GM23338 (cell line): ENCODE results near the gene RHBDF2. TPM values are rescaled to one million over a fixed set of nuclear protein-coding genes. Genes with fewer than 3 reads are reported as not detected.

Experiments used
- ATAC-seq: fragments of 200-7000 bp; cut with Tn5 transposase; 3 replicates; pipeline ENCODE4 v1.9.1; 2020
- DNase-seq: peaks from one replicate; pipeline ENCODE4 v3.0.0-alpha.2; 2015; ENCODE audit warnings: low spot score
- H2AFZ ChIP-seq: fragments of 200-600 bp; sonication (generic); 2 replicates; pipeline ENCODE4 v1.8.0; 2016; ENCODE audit warnings: antibody characterized with exemption, mild to moderate bottlenecking, moderate library complexity
- H3F3A ChIP-seq: fragments of 200-600 bp; sonication (generic); replicated peaks from 2 replicates; pipeline ENCODE4 v1.8.0; 2017; ENCODE audit warnings: antibody characterized with exemption, mixed run types, low read depth
- H3K27ac ChIP-seq: fragments of 200-600 bp; sonication (generic); 2 replicates; pipeline ENCODE4 v1.6.1; 2016; ENCODE audit warnings: low read depth
- H3K27me3 ChIP-seq: fragments of 200-600 bp; sonication (generic); 2 replicates; pipeline ENCODE4 v1.8.0; 2016; ENCODE audit warnings: mild to moderate bottlenecking, mixed run types, moderate library complexity; ENCODE audit not compliant: insufficient read depth
- H3K36me3 ChIP-seq: fragments of 200-600 bp; sonication (generic); 2 replicates; pipeline ENCODE4 v1.8.0; 2016; ENCODE audit warnings: mild to moderate bottlenecking; ENCODE audit not compliant: insufficient read depth
- H3K4me1 ChIP-seq: fragments of 200-600 bp; sonication (generic); 2 replicates; pipeline ENCODE4 v1.8.0; 2016; ENCODE audit warnings: mild to moderate bottlenecking, moderate library complexity; ENCODE audit not compliant: insufficient read depth
- H3K4me2 ChIP-seq: fragments of 200-600 bp; sonication (generic); 2 replicates; pipeline ENCODE4 v1.7.1; 2017; ENCODE audit warnings: mixed run types
- H3K4me3 ChIP-seq: fragments of 200-600 bp; sonication (generic); 2 replicates; pipeline ENCODE4 v1.6.1; 2016; ENCODE audit warnings: mixed run types
- H3K79me2 ChIP-seq: fragments of 200-600 bp; sonication (generic); replicated peaks from 2 replicates; pipeline ENCODE4 v1.8.0; 2017; ENCODE audit warnings: mild to moderate bottlenecking; ENCODE audit not compliant: insufficient read depth
- H3K9me2 ChIP-seq: fragments of 200-600 bp; sonication (generic); 2 replicates; pipeline ENCODE4 v1.8.0; 2017; ENCODE audit not compliant: insufficient read depth
- H4K20me1 ChIP-seq: fragments of 200-600 bp; sonication (generic); replicated peaks from 2 replicates; pipeline ENCODE4 v1.8.0; 2017; ENCODE audit warnings: mild to moderate bottlenecking; ENCODE audit not compliant: insufficient read depth
- H3K27ac Mint-ChIP-seq: 2 replicates; pipeline ENCODE4 v1.8.0; 2020; ENCODE audit warnings: inconsistent platforms, mild to moderate bottlenecking, moderate library complexity, mixed read lengths
- H3K27me3 Mint-ChIP-seq: 3 replicates; pipeline ENCODE4 v1.8.0; 2022; ENCODE audit warnings: low read depth, mild to moderate bottlenecking, moderate library complexity, mixed read lengths, inconsistent platforms; ENCODE audit not compliant: insufficient read depth, poor library complexity
- H3K36me3 Mint-ChIP-seq: 3 replicates; pipeline ENCODE4 v1.8.0; 2021; ENCODE audit warnings: low read depth, mild to moderate bottlenecking, inconsistent platforms, moderate library complexity, mixed read lengths
- H3K4me1 Mint-ChIP-seq: 3 replicates; pipeline ENCODE4 v1.8.0; 2020; ENCODE audit warnings: mild to moderate bottlenecking, inconsistent platforms, mixed read lengths
- H3K4me3 Mint-ChIP-seq: 3 replicates; pipeline ENCODE4 v1.8.0; 2021; ENCODE audit warnings: moderate library complexity, mild to moderate bottlenecking, inconsistent platforms, mixed read lengths
- H3K9me3 Mint-ChIP-seq: 3 replicates; pipeline ENCODE4 v1.8.0; 2020; ENCODE audit warnings: moderate library complexity, mild to moderate bottlenecking, inconsistent platforms, mixed read lengths
- CREB1 ChIP-seq: fragments of 250-450 bp; sonication (Bioruptor Pico); IDR thresholded peaks from 2 replicates; pipeline ENCODE4 v1.5.0; 2020; ENCODE audit warnings: low read depth, mild to moderate bottlenecking, moderate library complexity
- EZH2 ChIP-seq: fragments of 200-600 bp; sonication (generic); IDR thresholded peaks from one replicate; pipeline ENCODE4 v1.8.0; 2017; ENCODE audit warnings: antibody characterized with exemption, mild to moderate bottlenecking, low read depth; ENCODE audit not compliant: unreplicated experiment
- EZH2phosphoT487 ChIP-seq: fragments of 200-600 bp; sonication (generic); IDR thresholded peaks from one replicate; pipeline ENCODE4 v1.8.1; 2018; ENCODE audit warnings: antibody characterized with exemption; ENCODE audit not compliant: unreplicated experiment
- JUNB ChIP-seq: IDR thresholded peaks from one replicate; pipeline ENCODE4 v1.6.1; 2016; ENCODE audit warnings: antibody characterized with exemption; ENCODE audit not compliant: unreplicated experiment
- NANOG ChIP-seq: IDR thresholded peaks from 2 replicates; pipeline ENCODE4 v1.6.1; 2016; ENCODE audit warnings: antibody characterized with exemption, borderline replicate concordance
- POLR2AphosphoS5 ChIP-seq: IDR thresholded peaks from 2 replicates; pipeline ENCODE4 v1.6.1; 2016; ENCODE audit warnings: antibody characterized with exemption, low read depth
- STAT1 ChIP-seq: IDR thresholded peaks from one replicate; pipeline ENCODE4 v1.6.1; 2016; ENCODE audit warnings: antibody characterized with exemption; ENCODE audit not compliant: unreplicated experiment
- ZNF114 ChIP-seq: fragments of 250-450 bp; sonication (Bioruptor Pico); IDR thresholded peaks from 2 replicates; pipeline ENCODE4 v1.5.0; 2020; ENCODE audit warnings: mild to moderate bottlenecking, moderate library complexity
- ZNF331 ChIP-seq: fragments of 250-450 bp; sonication (Bioruptor Pico); IDR thresholded peaks from 2 replicates; pipeline ENCODE4 v1.5.0; 2020; ENCODE audit warnings: low read depth, mild to moderate bottlenecking, moderate library complexity
- polyA plus RNA-seq: library from polyadenylated mRNA; unstranded; fragments of >200 nt; fragmentation: Nextera tagmentation; extraction: Ambion mirVana; gene quantifications from 2 replicates; pipeline ENCODE4 v1.2.1, GENCODE V29; 2016
- total RNA-seq: library from RNA; depleted of rRNA; stranded (reverse); fragments of >200 nt; shearing (Covaris generic); gene quantifications from 2 replicates; pipeline ENCODE4 v1.2.3, GENCODE V29; 2014
- TF ChIP-seq, protein P1 (sequence below): IDR thresholded peaks from 2 replicates; pipeline ENCODE4 v1.6.1; 2016; ENCODE audit warnings: antibody characterized with exemption
- TF ChIP-seq, protein P2 (sequence below), 2 experiments: fragments of 200-600 bp in 1 of 2; sonication (generic) in 1 of 2; conservative IDR thresholded peaks; 2 replicates each; pipeline versions ENCODE4 v1.5.1 to v1.6.1; 2016 to 2017; ENCODE audit warnings: antibody characterized with exemption in 2 of 2, low read depth in 2 of 2, mild to moderate bottlenecking in 2 of 2, moderate library complexity in 1 of 2
- TF ChIP-seq, protein P3 (sequence below): fragments of 250-450 bp; sonication (Bioruptor Pico); IDR thresholded peaks from 2 replicates; pipeline ENCODE4 v1.5.0; 2020; ENCODE audit warnings: mild to moderate bottlenecking, moderate library complexity
- TF ChIP-seq, protein P4 (sequence below): IDR thresholded peaks from one replicate; pipeline ENCODE4 v1.6.1; 2018; ENCODE audit warnings: antibody characterized with exemption; ENCODE audit not compliant: unreplicated experiment

RHBDF2 gene
- total and polyA plus RNA-seq, 2 experiments from 2014 or later, result 9.4 to 29.5 TPM

DNA sequence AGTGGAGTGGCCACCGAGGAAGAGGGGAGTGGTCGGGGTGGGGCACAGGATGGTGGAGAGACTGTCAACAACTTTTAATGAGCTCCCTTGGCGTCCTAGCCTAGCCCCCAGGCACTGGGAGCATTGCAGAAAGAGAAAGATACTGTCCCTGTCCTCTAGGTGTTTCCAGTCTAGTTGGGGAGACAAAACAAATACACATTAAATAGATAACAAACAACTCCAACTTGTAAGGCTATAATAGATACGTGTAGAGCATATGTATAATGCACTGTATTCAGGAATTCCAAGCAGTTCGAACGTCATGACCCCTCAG, 47.8 kb downstream of the RHBDF2 start:
- Histone ChIP-seq H3K36me3 (no peaks in the 10 kb centered on the region), H3K4me2 (no peak overlapping the region), H3K4me1 (peaks cover 37% of the 10 kb centered on the region), H4K20me1 (peaks cover 28% of the 10 kb centered on the region), H3K9me2 (no peaks in the 10 kb centered on the region), H2AFZ (no peak overlapping the region), H3K79me2 (peaks cover 44% of the 10 kb centered on the region), H3K4me3 (peak overlapping the region; percentile 12; the same call in 1 of the 2 replicates), H3K27ac (no peak overlapping the region), H3F3A (peaks cover 10% of the 10 kb centered on the region), H3K27me3 (no peaks in the 10 kb centered on the region)
- peak overlapping the region; percentile 96 for H3K4me3 Mint-ChIP-seq
- ATAC-seq (no peak), DNase-seq (no peak)
- peaks cover 3% of the 10 kb centered on the region; the same call in 1 of the 3 replicates for H3K9me3 Mint-ChIP-seq
- no peak overlapping the region; the same call in 1 of the 2 replicates for H3K27ac Mint-ChIP-seq
- peaks cover 15% of the 10 kb centered on the region for H3K27me3 Mint-ChIP-seq
- H3K36me3 Mint-ChIP-seq, result no peaks in the 10 kb centered on the region
- peaks cover 34% of the 10 kb centered on the region for H3K4me1 Mint-ChIP-seq
- TF ChIP-seq EZH2 (no peak), CREB1 (CRISPR knock-in tag) (no peak), ZNF331 (CRISPR knock-in tag) (no peak), EZH2phosphoT487 (no peak), STAT1 (no peak), JUNB (no peak), NANOG (no peak), POLR2AphosphoS5 (no peak), ZNF114 (CRISPR knock-in tag) (no peak)
- TF ChIP-seq, protein P1, sequence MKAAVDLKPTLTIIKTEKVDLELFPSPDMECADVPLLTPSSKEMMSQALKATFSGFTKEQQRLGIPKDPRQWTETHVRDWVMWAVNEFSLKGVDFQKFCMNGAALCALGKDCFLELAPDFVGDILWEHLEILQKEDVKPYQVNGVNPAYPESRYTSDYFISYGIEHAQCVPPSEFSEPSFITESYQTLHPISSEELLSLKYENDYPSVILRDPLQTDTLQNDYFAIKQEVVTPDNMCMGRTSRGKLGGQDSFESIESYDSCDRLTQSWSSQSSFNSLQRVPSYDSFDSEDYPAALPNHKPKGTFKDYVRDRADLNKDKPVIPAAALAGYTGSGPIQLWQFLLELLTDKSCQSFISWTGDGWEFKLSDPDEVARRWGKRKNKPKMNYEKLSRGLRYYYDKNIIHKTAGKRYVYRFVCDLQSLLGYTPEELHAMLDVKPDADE, result no peak
- TF ChIP-seq, protein P2, sequence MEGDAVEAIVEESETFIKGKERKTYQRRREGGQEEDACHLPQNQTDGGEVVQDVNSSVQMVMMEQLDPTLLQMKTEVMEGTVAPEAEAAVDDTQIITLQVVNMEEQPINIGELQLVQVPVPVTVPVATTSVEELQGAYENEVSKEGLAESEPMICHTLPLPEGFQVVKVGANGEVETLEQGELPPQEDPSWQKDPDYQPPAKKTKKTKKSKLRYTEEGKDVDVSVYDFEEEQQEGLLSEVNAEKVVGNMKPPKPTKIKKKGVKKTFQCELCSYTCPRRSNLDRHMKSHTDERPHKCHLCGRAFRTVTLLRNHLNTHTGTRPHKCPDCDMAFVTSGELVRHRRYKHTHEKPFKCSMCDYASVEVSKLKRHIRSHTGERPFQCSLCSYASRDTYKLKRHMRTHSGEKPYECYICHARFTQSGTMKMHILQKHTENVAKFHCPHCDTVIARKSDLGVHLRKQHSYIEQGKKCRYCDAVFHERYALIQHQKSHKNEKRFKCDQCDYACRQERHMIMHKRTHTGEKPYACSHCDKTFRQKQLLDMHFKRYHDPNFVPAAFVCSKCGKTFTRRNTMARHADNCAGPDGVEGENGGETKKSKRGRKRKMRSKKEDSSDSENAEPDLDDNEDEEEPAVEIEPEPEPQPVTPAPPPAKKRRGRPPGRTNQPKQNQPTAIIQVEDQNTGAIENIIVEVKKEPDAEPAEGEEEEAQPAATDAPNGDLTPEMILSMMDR (conservative IDR thresholded peaks at IDR 0.05; ENCODE audit: low read depth in 2 of 2), result no peak
- TF ChIP-seq, protein P3, sequence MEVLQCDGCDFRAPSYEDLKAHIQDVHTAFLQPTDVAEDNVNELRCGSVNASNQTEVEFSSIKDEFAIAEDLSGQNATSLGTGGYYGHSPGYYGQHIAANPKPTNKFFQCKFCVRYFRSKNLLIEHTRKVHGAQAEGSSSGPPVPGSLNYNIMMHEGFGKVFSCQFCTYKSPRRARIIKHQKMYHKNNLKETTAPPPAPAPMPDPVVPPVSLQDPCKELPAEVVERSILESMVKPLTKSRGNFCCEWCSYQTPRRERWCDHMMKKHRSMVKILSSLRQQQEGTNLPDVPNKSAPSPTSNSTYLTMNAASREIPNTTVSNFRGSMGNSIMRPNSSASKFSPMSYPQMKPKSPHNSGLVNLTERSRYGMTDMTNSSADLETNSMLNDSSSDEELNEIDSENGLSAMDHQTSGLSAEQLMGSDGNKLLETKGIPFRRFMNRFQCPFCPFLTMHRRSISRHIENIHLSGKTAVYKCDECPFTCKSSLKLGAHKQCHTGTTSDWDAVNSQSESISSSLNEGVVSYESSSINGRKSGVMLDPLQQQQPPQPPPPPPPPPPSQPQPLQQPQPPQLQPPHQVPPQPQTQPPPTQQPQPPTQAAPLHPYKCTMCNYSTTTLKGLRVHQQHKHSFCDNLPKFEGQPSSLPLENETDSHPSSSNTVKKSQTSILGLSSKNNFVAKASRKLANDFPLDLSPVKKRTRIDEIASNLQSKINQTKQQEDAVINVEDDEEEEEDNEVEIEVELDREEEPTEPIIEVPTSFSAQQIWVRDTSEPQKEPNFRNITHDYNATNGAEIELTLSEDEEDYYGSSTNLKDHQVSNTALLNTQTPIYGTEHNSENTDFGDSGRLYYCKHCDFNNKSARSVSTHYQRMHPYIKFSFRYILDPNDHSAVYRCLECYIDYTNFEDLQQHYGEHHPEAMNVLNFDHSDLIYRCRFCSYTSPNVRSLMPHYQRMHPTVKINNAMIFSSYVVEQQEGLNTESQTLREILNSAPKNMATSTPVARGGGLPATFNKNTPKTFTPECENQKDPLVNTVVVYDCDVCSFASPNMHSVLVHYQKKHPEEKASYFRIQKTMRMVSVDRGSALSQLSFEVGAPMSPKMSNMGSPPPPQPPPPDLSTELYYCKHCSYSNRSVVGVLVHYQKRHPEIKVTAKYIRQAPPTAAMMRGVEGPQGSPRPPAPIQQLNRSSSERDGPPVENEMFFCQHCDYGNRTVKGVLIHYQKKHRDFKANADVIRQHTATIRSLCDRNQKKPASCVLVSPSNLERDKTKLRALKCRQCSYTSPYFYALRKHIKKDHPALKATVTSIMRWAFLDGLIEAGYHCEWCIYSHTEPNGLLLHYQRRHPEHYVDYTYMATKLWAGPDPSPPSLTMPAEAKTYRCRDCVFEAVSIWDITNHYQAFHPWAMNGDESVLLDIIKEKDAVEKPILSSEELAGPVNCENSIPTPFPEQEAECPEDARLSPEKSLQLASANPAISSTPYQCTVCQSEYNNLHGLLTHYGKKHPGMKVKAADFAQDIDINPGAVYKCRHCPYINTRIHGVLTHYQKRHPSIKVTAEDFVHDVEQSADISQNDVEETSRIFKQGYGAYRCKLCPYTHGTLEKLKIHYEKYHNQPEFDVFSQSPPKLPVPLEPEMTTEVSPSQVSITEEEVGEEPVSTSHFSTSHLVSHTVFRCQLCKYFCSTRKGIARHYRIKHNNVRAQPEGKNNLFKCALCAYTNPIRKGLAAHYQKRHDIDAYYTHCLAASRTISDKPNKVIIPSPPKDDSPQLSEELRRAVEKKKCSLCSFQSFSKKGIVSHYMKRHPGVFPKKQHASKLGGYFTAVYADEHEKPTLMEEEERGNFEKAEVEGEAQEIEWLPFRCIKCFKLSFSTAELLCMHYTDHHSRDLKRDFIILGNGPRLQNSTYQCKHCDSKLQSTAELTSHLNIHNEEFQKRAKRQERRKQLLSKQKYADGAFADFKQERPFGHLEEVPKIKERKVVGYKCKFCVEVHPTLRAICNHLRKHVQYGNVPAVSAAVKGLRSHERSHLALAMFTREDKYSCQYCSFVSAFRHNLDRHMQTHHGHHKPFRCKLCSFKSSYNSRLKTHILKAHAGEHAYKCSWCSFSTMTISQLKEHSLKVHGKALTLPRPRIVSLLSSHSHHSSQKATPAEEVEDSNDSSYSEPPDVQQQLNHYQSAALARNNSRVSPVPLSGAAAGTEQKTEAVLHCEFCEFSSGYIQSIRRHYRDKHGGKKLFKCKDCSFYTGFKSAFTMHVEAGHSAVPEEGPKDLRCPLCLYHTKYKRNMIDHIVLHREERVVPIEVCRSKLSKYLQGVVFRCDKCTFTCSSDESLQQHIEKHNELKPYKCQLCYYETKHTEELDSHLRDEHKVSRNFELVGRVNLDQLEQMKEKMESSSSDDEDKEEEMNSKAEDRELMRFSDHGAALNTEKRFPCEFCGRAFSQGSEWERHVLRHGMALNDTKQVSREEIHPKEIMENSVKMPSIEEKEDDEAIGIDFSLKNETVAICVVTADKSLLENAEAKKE (CRISPR knock-in tag), result no peak
- TF ChIP-seq, protein P4, sequence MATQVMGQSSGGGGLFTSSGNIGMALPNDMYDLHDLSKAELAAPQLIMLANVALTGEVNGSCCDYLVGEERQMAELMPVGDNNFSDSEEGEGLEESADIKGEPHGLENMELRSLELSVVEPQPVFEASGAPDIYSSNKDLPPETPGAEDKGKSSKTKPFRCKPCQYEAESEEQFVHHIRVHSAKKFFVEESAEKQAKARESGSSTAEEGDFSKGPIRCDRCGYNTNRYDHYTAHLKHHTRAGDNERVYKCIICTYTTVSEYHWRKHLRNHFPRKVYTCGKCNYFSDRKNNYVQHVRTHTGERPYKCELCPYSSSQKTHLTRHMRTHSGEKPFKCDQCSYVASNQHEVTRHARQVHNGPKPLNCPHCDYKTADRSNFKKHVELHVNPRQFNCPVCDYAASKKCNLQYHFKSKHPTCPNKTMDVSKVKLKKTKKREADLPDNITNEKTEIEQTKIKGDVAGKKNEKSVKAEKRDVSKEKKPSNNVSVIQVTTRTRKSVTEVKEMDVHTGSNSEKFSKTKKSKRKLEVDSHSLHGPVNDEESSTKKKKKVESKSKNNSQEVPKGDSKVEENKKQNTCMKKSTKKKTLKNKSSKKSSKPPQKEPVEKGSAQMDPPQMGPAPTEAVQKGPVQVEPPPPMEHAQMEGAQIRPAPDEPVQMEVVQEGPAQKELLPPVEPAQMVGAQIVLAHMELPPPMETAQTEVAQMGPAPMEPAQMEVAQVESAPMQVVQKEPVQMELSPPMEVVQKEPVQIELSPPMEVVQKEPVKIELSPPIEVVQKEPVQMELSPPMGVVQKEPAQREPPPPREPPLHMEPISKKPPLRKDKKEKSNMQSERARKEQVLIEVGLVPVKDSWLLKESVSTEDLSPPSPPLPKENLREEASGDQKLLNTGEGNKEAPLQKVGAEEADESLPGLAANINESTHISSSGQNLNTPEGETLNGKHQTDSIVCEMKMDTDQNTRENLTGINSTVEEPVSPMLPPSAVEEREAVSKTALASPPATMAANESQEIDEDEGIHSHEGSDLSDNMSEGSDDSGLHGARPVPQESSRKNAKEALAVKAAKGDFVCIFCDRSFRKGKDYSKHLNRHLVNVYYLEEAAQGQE, result no peak
